Measurements from ENCODE around the gene F10. TPM values are rescaled to one million over a fixed set of nuclear protein-coding genes. Genes with fewer than 3 reads are reported as not detected.

F10 gene
- total RNA-seq, 1 experiment from 2014 or later = not detected

- BruUV-seq (replicated peaks) = no TSS peak
- Histone ChIP-seq H3K4me3 (ENCODE audit: low read depth, low read length, poor library complexity, severe bottlenecking) (no peak overlapping the region), H3K4me1 (ENCODE audit: insufficient read depth, low read length, poor library complexity, severe bottlenecking) (no peaks in the 10 kb centered on the region), H3K36me3 (ENCODE audit: insufficient read depth, low read length, poor library complexity, severe bottlenecking) (no peaks in the 10 kb centered on the region), H3K9me3 (ENCODE audit: low read depth, low read length, poor library complexity, severe bottlenecking) (no peaks in the 10 kb centered on the region), H3K27me3 (replicated peaks; ENCODE audit: insufficient read depth, low read depth, low read length, poor library complexity) (no peaks in the 10 kb centered on the region), H3K27ac (ENCODE audit: low read depth, low read length, poor library complexity, severe bottlenecking) (no peak overlapping the region)
- TF ChIP-seq EZH2 (IDR thresholded peaks at IDR 0.05; ENCODE audit: borderline replicate concordance, low read depth, low read length, poor library complexity, severe bottlenecking) (no peak), CTCF (conservative IDR thresholded peaks at IDR 0.05; ENCODE audit: low read depth, low read length) (no peak)
- intact Hi-C loops (cut with micrococcal nuclease; ENCODE audit: unreplicated experiment) = no loop called here
- no peak for DNase-seq (ENCODE audit: low spot score)
- ChIA-PET CTCF (no interaction called here), POLR2A (ENCODE audit: low non-redundant PET) (interaction anchor here (0.5 kb wide), 1 partner anchor 251 kb away, joined by 4 read pairs; no protein-coding TSS in a partner anchor)
Observed at GRCh38 chr13:113119166-113119821, 3.3 kb upstream of the F10 start.

GRCh38 chr13:113119822-113120189, 2.8 kb upstream of the F10 start:
- no peaks in the 10 kb centered on the region for H3K4me1 ChIP-seq (ENCODE audit: insufficient read depth, low read length, poor library complexity, severe bottlenecking)
- H3K36me3 ChIP-seq (ENCODE audit: insufficient read depth, low read length, poor library complexity, severe bottlenecking) = no peaks in the 10 kb centered on the region
- H3K4me3 ChIP-seq (ENCODE audit: low read depth, low read length, poor library complexity, severe bottlenecking) = no peak overlapping the region
- TF ChIP-seq EZH2 (IDR thresholded peaks at IDR 0.05; ENCODE audit: borderline replicate concordance, low read depth, low read length, poor library complexity, severe bottlenecking) (no peak), CTCF (conservative IDR thresholded peaks at IDR 0.05; ENCODE audit: low read depth, low read length) (no peak)
- DNase-seq (ENCODE audit: low spot score) = no peak
- CTCF ChIA-PET = no interaction called here
- intact Hi-C loops (cut with micrococcal nuclease; ENCODE audit: unreplicated experiment) = no loop called here
- H3K9me3 ChIP-seq (ENCODE audit: low read depth, low read length, poor library complexity, severe bottlenecking) = no peaks in the 10 kb centered on the region
- POLR2A ChIA-PET (ENCODE audit: low non-redundant PET) = interaction anchor here (0.5 kb wide), 1 partner anchor 252 kb away, joined by 4 read pairs; no protein-coding TSS in a partner anchor
- no peaks in the 10 kb centered on the region for H3K27me3 ChIP-seq (replicated peaks; ENCODE audit: insufficient read depth, low read depth, low read length, poor library complexity)
- no TSS peak for BruUV-seq (replicated peaks)
- H3K27ac ChIP-seq (ENCODE audit: low read depth, low read length, poor library complexity, severe bottlenecking) = no peak overlapping the region

- no peaks in the 10 kb centered on the region for H3K36me3 ChIP-seq (ENCODE audit: insufficient read depth, low read length, poor library complexity, severe bottlenecking)
- BruUV-seq (replicated peaks) = no TSS peak
- no peaks in the 10 kb centered on the region for H3K27me3 ChIP-seq (replicated peaks; ENCODE audit: insufficient read depth, low read depth, low read length, poor library complexity)
- H3K27ac ChIP-seq (ENCODE audit: low read depth, low read length, poor library complexity, severe bottlenecking) = no peak overlapping the region
- H3K4me1 ChIP-seq (ENCODE audit: insufficient read depth, low read length, poor library complexity, severe bottlenecking) = no peaks in the 10 kb centered on the region
- ChIA-PET CTCF (no interaction called here), POLR2A (ENCODE audit: low non-redundant PET) (interaction anchor here (0.5 kb wide), 1 partner anchor 252 kb away, joined by 4 read pairs; no protein-coding TSS in a partner anchor)
- no peak for TF ChIP-seq CTCF (conservative IDR thresholded peaks at IDR 0.05; ENCODE audit: low read depth, low read length)
- TF ChIP-seq EZH2 (IDR thresholded peaks at IDR 0.05; ENCODE audit: borderline replicate concordance, low read depth, low read length, poor library complexity, severe bottlenecking) = no peak
- no peaks in the 10 kb centered on the region for H3K9me3 ChIP-seq (ENCODE audit: low read depth, low read length, poor library complexity, severe bottlenecking)
- no peak overlapping the region for H3K4me3 ChIP-seq (ENCODE audit: low read depth, low read length, poor library complexity, severe bottlenecking)
- intact Hi-C loops (cut with micrococcal nuclease; ENCODE audit: unreplicated experiment) = no loop called here
- DNase-seq (ENCODE audit: low spot score) = no peak
Observed at GRCh38 chr13:113120300-113121182, 2.1 kb upstream of the F10 start.

Data from A673 (cell line).